ENCODE data around the gene DES. TPM values are rescaled to one million over a fixed set of nuclear protein-coding genes. Genes with fewer than 3 reads are reported as not detected.

DES gene
- total and polyA plus RNA-seq, 9 of the 15 experiments (the other 6 are each of a cell fraction or from before 2014, with no cell fraction given) = 2.5 to 58.9 (median 21.9) TPM

DNA sequence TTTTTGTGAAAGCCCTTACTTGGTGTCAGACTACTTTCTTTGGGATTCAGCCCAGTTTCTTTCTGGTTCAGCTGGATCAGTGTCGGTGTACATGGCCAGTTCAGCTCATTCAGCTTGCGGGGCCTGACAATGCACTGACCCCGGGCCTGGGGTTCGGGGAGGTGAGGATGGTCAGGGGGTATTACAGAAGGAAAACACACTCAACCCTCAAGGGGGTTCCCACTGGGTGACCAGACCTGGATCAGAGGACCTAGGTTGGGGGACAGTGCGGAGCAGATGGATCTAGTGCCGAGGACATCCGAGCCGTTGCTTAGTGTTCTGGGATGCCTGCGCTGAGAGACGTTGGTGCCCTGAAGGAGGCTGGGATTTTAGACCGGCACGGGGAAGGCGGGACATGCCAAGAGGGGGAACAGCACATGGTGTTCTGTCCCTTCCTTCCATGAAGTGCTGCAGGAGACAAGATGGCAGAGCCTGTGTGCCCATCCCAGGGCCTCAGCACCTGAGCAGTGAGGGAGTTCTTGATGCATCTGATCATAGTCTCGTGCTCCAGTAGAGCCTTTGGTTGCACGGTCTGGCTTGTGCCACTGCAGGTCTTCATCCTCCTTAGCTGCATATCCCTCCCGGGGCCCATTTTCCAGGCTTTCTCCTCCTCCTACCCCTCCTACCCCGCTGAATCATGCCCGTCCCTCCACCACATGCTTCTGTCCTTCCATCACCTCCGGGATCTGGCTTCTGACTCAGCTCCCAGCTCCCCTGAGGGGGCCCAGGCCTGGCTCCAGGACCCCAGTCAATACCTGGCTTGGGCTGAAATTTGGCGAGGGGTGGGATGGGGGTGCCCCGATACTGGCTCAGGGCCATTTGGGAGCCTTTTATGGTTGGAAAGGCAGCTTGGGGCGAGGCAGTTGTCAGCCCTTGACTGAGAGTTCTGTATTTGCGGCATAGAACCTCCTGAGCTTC, 34.5 kb downstream of the DES start (continued):
- peak; percentile 48 for TF ChIP-seq ARID1B (IDR thresholded peaks at IDR 0.05)
- TF ChIP-seq ZNF57 (CRISPR knock-in tag; IDR thresholded peaks at IDR 0.05) = no peak
- no peak for TF ChIP-seq ZZZ3 (IDR thresholded peaks at IDR 0.05)
- no peak for TF ChIP-seq RAD51 (IDR thresholded peaks at IDR 0.05; ENCODE audit: borderline replicate concordance, low read depth)
- TF ChIP-seq, protein P1, sequence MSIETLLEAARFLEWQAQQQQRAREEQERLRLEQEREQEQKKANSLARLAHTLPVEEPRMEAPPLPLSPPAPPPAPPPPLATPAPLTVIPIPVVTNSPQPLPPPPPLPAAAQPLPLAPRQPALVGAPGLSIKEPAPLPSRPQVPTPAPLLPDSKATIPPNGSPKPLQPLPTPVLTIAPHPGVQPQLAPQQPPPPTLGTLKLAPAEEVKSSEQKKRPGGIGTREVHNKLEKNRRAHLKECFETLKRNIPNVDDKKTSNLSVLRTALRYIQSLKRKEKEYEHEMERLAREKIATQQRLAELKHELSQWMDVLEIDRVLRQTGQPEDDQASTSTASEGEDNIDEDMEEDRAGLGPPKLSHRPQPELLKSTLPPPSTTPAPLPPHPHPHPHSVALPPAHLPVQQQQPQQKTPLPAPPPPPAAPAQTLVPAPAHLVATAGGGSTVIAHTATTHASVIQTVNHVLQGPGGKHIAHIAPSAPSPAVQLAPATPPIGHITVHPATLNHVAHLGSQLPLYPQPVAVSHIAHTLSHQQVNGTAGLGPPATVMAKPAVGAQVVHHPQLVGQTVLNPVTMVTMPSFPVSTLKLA (conservative IDR thresholded peaks at IDR 0.05) = 0 out of 4 replicates have a peak, but pooled peaks of 1 of the 2 experiments have one; percentile 24
- TF ChIP-seq, protein P2, sequence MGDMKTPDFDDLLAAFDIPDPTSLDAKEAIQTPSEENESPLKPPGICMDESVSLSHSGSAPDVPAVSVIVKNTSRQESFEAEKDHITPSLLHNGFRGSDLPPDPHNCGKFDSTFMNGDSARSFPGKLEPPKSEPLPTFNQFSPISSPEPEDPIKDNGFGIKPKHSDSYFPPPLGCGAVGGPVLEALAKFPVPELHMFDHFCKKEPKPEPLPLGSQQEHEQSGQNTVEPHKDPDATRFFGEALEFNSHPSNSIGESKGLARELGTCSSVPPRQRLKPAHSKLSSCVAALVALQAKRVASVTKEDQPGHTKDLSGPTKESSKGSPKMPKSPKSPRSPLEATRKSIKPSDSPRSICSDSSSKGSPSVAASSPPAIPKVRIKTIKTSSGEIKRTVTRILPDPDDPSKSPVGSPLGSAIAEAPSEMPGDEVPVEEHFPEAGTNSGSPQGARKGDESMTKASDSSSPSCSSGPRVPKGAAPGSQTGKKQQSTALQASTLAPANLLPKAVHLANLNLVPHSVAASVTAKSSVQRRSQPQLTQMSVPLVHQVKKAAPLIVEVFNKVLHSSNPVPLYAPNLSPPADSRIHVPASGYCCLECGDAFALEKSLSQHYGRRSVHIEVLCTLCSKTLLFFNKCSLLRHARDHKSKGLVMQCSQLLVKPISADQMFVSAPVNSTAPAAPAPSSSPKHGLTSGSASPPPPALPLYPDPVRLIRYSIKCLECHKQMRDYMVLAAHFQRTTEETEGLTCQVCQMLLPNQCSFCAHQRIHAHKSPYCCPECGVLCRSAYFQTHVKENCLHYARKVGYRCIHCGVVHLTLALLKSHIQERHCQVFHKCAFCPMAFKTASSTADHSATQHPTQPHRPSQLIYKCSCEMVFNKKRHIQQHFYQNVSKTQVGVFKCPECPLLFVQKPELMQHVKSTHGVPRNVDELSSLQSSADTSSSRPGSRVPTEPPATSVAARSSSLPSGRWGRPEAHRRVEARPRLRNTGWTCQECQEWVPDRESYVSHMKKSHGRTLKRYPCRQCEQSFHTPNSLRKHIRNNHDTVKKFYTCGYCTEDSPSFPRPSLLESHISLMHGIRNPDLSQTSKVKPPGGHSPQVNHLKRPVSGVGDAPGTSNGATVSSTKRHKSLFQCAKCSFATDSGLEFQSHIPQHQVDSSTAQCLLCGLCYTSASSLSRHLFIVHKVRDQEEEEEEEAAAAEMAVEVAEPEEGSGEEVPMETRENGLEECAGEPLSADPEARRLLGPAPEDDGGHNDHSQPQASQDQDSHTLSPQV (IDR thresholded peaks at IDR 0.05) = peak; percentile 62; the same call in 1 of the 2 replicates
- TF ChIP-seq, protein P3, sequence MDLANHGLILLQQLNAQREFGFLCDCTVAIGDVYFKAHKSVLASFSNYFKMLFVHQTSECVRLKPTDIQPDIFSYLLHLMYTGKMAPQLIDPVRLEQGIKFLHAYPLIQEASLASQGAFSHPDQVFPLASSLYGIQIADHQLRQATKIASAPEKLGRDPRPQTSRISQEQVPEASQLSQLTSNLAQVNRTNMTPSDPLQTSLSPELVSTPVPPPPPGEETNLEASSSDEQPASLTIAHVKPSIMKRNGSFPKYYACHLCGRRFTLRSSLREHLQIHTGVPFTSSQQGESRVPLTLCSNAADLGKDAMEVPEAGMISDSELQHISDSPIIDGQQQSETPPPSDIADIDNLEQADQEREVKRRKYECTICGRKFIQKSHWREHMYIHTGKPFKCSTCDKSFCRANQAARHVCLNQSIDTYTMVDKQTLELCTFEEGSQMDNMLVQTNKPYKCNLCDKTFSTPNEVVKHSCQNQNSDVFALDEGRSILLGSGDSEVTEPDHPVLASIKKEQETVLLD (IDR thresholded peaks at IDR 0.05) = no peak
- peak; percentile 79 for TF ChIP-seq FOSL1 (tag; conservative IDR thresholded peaks at IDR 0.05)
- no peak for TF ChIP-seq ZBED1 (IDR thresholded peaks at IDR 0.05)
- no peak for TF ChIP-seq RBM25 (IDR thresholded peaks at IDR 0.05; ENCODE audit: low read depth, low read length, severe bottlenecking)
- no peak for TF ChIP-seq ZNF830 (CRISPR knock-in tag; IDR thresholded peaks at IDR 0.05)

All from K562 (cell line).